Left ventricle myocardium inferior (tissue), 1 donor: Measurements from ENCODE around the gene GSE1. TPM values are rescaled to one million over a fixed set of nuclear protein-coding genes. Genes with fewer than 3 reads are reported as not detected.

Experiments used
- DNase-seq: peaks from one replicate; pipeline ENCODE4 v3.0.0-alpha.2; 2020
- H3K27ac ChIP-seq: fragments of 200-600 bp; replicated peaks from 2 replicates; pipeline ENCODE4 v1.8.0; 2021
- H3K27me3 ChIP-seq: fragments of 200-600 bp; 2 replicates; pipeline ENCODE4 v1.8.0; 2021; ENCODE audit warnings: low read depth
- H3K36me3 ChIP-seq: fragments of 200-600 bp; 2 replicates; pipeline ENCODE4 v1.8.0; 2021
- H3K4me1 ChIP-seq: fragments of 200-600 bp; 2 replicates; pipeline ENCODE4 v1.8.0; 2021
- H3K4me3 ChIP-seq: fragments of 200-600 bp; 2 replicates; pipeline ENCODE4 v1.8.0; 2021; ENCODE audit warnings: mild to moderate bottlenecking, moderate library complexity
- H3K9me3 ChIP-seq: fragments of 200-600 bp; replicated peaks from 2 replicates; pipeline ENCODE4 v1.8.0; 2021
- intact Hi-C: fragments of 100-400 bp; cut with micrococcal nuclease; formaldehyde crosslinking; loops from one replicate; pipeline ENCODE4 v1.11.0; 2022
- total RNA-seq: library from RNA; stranded (reverse); fragmentation: NEBNext Ultra II Directional; extraction: Animal tissue kit (Norgen Biotek cat#: 25700); gene quantifications from one replicate; pipeline ENCODE4 v1.2.1, GENCODE V29; 2021
- TF ChIP-seq, protein P1 (sequence below): fragments of 200-600 bp; IDR thresholded peaks from 2 replicates; pipeline ENCODE4 v1.8.0; 2021; ENCODE audit warnings: antibody characterized with exemption, mild to moderate bottlenecking, borderline replicate concordance
- donor health status: DM: no; HTN: yes; CAD: no; lungs with severe emphysema.

Gene GSE1
- total RNA-seq, 1 donor from 2014 or later = 34.2 TPM

- TF ChIP-seq, protein P1, sequence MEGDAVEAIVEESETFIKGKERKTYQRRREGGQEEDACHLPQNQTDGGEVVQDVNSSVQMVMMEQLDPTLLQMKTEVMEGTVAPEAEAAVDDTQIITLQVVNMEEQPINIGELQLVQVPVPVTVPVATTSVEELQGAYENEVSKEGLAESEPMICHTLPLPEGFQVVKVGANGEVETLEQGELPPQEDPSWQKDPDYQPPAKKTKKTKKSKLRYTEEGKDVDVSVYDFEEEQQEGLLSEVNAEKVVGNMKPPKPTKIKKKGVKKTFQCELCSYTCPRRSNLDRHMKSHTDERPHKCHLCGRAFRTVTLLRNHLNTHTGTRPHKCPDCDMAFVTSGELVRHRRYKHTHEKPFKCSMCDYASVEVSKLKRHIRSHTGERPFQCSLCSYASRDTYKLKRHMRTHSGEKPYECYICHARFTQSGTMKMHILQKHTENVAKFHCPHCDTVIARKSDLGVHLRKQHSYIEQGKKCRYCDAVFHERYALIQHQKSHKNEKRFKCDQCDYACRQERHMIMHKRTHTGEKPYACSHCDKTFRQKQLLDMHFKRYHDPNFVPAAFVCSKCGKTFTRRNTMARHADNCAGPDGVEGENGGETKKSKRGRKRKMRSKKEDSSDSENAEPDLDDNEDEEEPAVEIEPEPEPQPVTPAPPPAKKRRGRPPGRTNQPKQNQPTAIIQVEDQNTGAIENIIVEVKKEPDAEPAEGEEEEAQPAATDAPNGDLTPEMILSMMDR = no peak
- Histone ChIP-seq H3K4me3 (no peak overlapping the region), H3K36me3 (peaks cover 49% of the 10 kb centered on the region), H3K27ac (no peak overlapping the region), H3K4me1 (peaks cover 41% of the 10 kb centered on the region), H3K27me3 (no peaks in the 10 kb centered on the region), H3K9me3 (no peaks in the 10 kb centered on the region)
- intact Hi-C loops = no loop called here
- DNase-seq = no peak
These were observed 41.4 kb downstream of the GSE1 start for GRCh38 chr16:85654251-85655095.

DNA sequence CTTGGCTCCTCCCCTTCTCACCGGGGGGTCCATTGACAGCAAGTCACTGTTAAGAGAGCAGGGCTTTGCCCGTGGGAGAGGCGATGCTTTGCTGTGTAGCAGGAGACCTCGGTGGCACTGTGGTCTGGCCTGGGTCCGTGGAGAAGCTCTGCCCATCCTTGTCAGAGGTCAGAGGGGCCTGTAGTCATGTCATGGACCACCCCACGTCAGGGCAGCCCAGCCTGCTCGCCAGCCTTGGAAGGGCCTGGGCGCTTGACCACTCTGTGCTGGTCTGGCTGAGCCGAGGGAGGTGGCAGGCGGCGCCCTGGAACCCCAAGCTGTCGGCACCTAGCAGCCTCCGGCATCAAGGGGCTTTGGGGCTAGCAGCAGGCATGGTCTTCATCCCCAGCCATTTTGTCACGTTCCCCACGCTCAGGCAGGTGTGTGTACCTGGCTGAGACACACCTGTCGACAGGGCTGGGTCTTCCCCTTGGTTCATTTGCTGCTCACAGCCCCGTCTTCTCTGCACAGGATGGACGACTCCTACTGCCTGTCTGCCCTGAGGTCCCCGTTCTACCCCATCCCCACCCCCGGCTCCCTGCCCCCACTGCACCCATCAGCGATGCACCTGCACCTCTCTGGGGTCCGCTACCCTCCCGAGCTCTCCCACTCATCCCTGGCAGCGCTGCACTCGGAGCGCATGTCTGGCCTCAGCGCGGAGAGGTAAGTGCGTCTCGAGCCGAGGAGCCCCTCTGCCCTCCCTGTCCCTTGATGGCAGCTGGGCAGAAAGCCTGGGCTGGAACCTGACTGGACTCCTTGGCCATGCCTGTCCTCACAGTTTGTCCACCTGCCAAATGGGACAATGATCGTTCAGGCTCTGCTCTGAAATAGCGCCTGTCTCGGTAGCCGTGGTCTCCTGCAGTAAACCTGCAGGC, 42.4 kb downstream of the GSE1 start:
- Histone ChIP-seq H3K4me1 (peaks cover 50% of the 10 kb centered on the region), H3K4me3 (no peak overlapping the region), H3K9me3 (no peaks in the 10 kb centered on the region), H3K27ac (no peak overlapping the region), H3K36me3 (peaks cover 49% of the 10 kb centered on the region), H3K27me3 (no peaks in the 10 kb centered on the region)
- TF ChIP-seq, protein P1 = no peak
- intact Hi-C loops = no loop called here
- no peak for DNase-seq

DNA sequence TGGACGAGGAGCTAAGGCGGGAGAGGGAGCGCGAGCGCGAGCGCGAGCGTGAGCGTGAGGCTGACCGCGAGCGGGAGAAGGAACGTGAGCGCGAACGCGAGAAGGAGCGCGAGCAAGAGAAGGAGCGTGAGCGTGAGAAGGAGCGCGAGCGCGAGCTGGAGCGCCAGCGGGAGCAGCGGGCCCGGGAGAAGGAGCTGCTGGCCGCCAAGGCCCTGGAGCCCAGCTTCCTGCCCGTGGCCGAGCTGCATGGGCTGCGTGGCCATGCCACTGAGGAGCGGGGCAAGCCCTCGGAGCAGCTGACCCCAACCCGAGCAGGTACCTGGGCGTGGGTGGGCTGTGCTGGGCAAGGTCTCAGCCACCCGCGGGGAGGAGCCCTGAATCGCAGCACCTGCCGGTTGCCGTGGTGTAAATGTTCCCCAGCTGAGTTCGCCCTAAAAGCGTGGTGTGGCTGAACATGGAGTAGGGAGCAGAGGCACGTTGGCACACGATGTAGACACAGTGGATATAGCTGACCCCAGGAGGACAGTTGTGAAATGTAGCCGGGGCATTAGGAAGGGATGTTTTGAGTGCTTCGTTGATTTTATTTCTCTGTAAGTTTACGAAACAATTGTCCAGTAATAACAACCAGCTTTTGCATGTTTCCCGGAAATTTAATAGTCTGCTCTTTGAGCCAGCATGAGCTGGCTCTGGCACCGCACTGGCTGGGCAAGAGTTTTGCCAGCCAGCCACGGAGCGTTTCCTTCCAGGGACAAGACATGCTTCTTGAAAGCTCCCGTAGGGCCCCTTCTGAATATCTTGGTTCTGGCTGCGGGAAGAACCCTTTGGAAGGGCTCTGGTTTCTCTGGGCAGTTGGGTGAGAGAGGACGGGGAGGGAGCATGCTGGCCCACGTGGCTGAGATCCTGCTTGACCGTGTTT, 43.5 kb downstream of the GSE1 start:
- intact Hi-C loops = no loop called here
- Histone ChIP-seq H3K4me3 (no peak overlapping the region), H3K4me1 (peaks cover 43% of the 10 kb centered on the region), H3K27me3 (no peaks in the 10 kb centered on the region), H3K9me3 (no peaks in the 10 kb centered on the region), H3K27ac (no peak overlapping the region), H3K36me3 (peaks cover 54% of the 10 kb centered on the region)
- TF ChIP-seq, protein P1 = no peak
- no peak for DNase-seq

- Histone ChIP-seq H3K36me3 (peaks cover 61% of the 10 kb centered on the region), H3K9me3 (no peaks in the 10 kb centered on the region), H3K4me3 (no peak overlapping the region), H3K4me1 (peaks cover 37% of the 10 kb centered on the region), H3K27ac (no peak overlapping the region), H3K27me3 (no peaks in the 10 kb centered on the region)
- intact Hi-C loops = no loop called here
- TF ChIP-seq, protein P1 = no peak
- DNase-seq = no peak
These were observed 44.1 kb downstream of the GSE1 start for GRCh38 chr16:85657267-85657650.

GRCh38 chr16:85657996-85658395, 44.9 kb downstream of the GSE1 start:
- H3K36me3 ChIP-seq = peaks cover 68% of the 10 kb centered on the region
- no peak for DNase-seq
- TF ChIP-seq, protein P1 = no peak
- no peaks in the 10 kb centered on the region for H3K9me3 ChIP-seq
- peaks cover 30% of the 10 kb centered on the region for H3K4me1 ChIP-seq
- H3K27ac ChIP-seq = no peak overlapping the region
- H3K4me3 ChIP-seq = no peak overlapping the region
- H3K27me3 ChIP-seq = no peaks in the 10 kb centered on the region
- intact Hi-C loops = no loop called here
